ENCODE results near the gene SMG9. TPM values are rescaled to one million over a fixed set of nuclear protein-coding genes. Genes with fewer than 3 reads are reported as not detected.
"Not testable (repeated sequence)": the region's sequence is repeated elsewhere in the genome, so short reads cannot be mapped to it uniquely, and the experiment has no call there.

SMG9 gene
- total RNA-seq, 2 experiments from 2014 or later: 60.0 to 65.1 TPM

GRCh38 chr19:43779147-43779819 lies 24.5 kb upstream of the SMG9 start:
- POLR2A ChIA-PET: interaction anchor here (0.6 to 5.9 kb wide), 8 partner anchors 8 to 138 kb away, joined by 3 to 52 read pairs (median 3); partner anchors contain the start of gene SMG9
- peak overlapping the region; percentile 91 for H3K27ac Mint-ChIP-seq

DNA sequence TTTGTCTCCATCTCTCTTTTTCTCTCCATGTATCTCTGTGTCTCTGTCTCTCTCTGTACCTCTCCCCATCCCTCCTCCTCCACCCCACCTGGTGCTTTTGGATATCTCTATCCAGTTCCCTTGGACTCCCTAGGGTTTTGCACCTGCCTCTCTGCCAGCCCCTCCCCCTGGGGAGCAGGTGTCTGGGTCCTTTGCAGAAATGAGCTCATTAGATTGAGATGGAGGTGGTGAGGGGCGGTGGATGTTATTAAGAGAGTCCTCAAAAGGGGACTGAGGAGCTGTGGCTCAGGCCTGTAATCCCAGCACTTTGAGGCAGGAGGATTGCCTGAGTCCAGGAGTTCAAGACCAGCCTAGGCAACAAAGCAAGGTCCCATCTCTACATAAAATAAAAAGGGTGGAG lies 23.9 kb upstream of the SMG9 start:
- ChIA-PET CTCF (interaction anchor here (0.6 to 7.6 kb wide), 9 partner anchors 11 to 110 kb away, joined by 4 to 139 read pairs (median 8); partner anchors contain the start of gene SMG9), POLR2A (interaction anchor here (0.7 to 5.9 kb wide), 5 partner anchors 8 to 27 kb away, joined by 3 to 52 read pairs (median 3); partner anchors contain the start of gene SMG9)
- ATAC-seq: no peak
- peak overlapping the region; percentile 91 for H3K27ac Mint-ChIP-seq
- no peaks in the 10 kb centered on the region for H3K9me3 Mint-ChIP-seq (ENCODE audit: insufficient read depth)
- peaks cover 23% of the 10 kb centered on the region for H3K36me3 Mint-ChIP-seq (ENCODE audit: low read depth)
- no peak for DNase-seq
- peak overlapping the region; percentile 61 for H3K4me3 Mint-ChIP-seq
- no peaks in the 10 kb centered on the region for H3K27me3 Mint-ChIP-seq (ENCODE audit: low read depth)
- H3K4me1 Mint-ChIP-seq (ENCODE audit: low read depth): peaks cover 68% of the 10 kb centered on the region

More at GRCh38 chr19:43779147-43779819, 24.5 kb upstream of the SMG9 start:
- Mint-ChIP-seq H3K4me3 (peak overlapping the region; percentile 61), H3K27me3 (ENCODE audit: low read depth) (no peaks in the 10 kb centered on the region), H3K36me3 (ENCODE audit: low read depth) (peaks cover 23% of the 10 kb centered on the region), H3K9me3 (ENCODE audit: insufficient read depth) (no peaks in the 10 kb centered on the region), H3K4me1 (ENCODE audit: low read depth) (peaks cover 74% of the 10 kb centered on the region)
- CTCF ChIA-PET: interaction anchor here (0.6 to 7.6 kb wide), 10 partner anchors 12 to 224 kb away, joined by 4 to 139 read pairs (median 10); partner anchors contain the start of gene SMG9
- ATAC-seq (no peak), DNase-seq (no peak)

GRCh38 chr19:43777163-43777695 lies 22.5 kb upstream of the SMG9 start:
- POLR2A ChIA-PET: interaction anchor here (0.5 to 5.9 kb wide), 6 partner anchors 11 to 41 kb away, joined by 3 to 52 read pairs (median 4); partner anchors contain the start of gene SMG9
- no peaks in the 10 kb centered on the region for H3K9me3 Mint-ChIP-seq (ENCODE audit: insufficient read depth)
- ATAC-seq: peak; percentile 28
- peaks cover 29% of the 10 kb centered on the region for H3K36me3 Mint-ChIP-seq (ENCODE audit: low read depth)
- peak overlapping the region; percentile 61 for H3K4me3 Mint-ChIP-seq
- H3K4me1 Mint-ChIP-seq (ENCODE audit: low read depth): peaks cover 55% of the 10 kb centered on the region
- H3K27ac Mint-ChIP-seq: peak overlapping the region; percentile 91
- DNase-seq: peak; percentile 37
- no peaks in the 10 kb centered on the region for H3K27me3 Mint-ChIP-seq (ENCODE audit: low read depth)
- CTCF ChIA-PET: interaction anchor here (1.0 to 7.6 kb wide), 6 partner anchors 10 to 107 kb away, joined by 4 to 139 read pairs (median 6); partner anchors contain the start of gene PLAUR

GRCh38 chr19:43776286-43776685 lies 21.5 kb upstream of the SMG9 start:
- CTCF ChIA-PET: interaction anchor here (0.8 to 7.6 kb wide), 3 partner anchors 9 to 31 kb away, joined by 3 to 139 read pairs (median 3); no protein-coding TSS in a partner anchor
- POLR2A ChIA-PET: interaction anchor here (0.7 to 5.9 kb wide), 3 partner anchors 10 to 22 kb away, joined by 3 to 52 read pairs (median 12); partner anchors contain the start of gene SMG9
- no peak for ATAC-seq
- Mint-ChIP-seq H3K9me3 (ENCODE audit: insufficient read depth) (no peaks in the 10 kb centered on the region), H3K36me3 (ENCODE audit: low read depth) (peaks cover 29% of the 10 kb centered on the region), H3K4me1 (ENCODE audit: low read depth) (peaks cover 45% of the 10 kb centered on the region), H3K4me3 (no peak overlapping the region), H3K27ac (peak overlapping the region; percentile 51), H3K27me3 (ENCODE audit: low read depth) (no peaks in the 10 kb centered on the region)
- DNase-seq: no peak

GRCh38 chr19:43775299-43775890 lies 20.6 kb upstream of the SMG9 start:
- Mint-ChIP-seq H3K4me3 (no peak overlapping the region), H3K9me3 (ENCODE audit: insufficient read depth) (no peaks in the 10 kb centered on the region), H3K27me3 (ENCODE audit: low read depth) (no peaks in the 10 kb centered on the region), H3K36me3 (ENCODE audit: low read depth) (peaks cover 36% of the 10 kb centered on the region), H3K4me1 (ENCODE audit: low read depth) (peaks cover 41% of the 10 kb centered on the region), H3K27ac (peak overlapping the region; percentile 47)
- ATAC-seq (no peak), DNase-seq (no peak)
- ChIA-PET CTCF (interaction anchor here (0.8 to 7.6 kb wide), 4 partner anchors 8 to 30 kb away, joined by 3 to 139 read pairs (median 3); no protein-coding TSS in a partner anchor), POLR2A (no interaction called here)

- H3K4me3 Mint-ChIP-seq; H3K27ac Mint-ChIP-seq; H3K27me3 Mint-ChIP-seq (ENCODE audit: low read depth); DNase-seq; H3K9me3 Mint-ChIP-seq (ENCODE audit: insufficient read depth); POLR2A ChIA-PET; ATAC-seq: not testable (repeated sequence)
- Mint-ChIP-seq H3K4me1 (ENCODE audit: low read depth) (peaks cover 44% of the 10 kb centered on the region), H3K36me3 (ENCODE audit: low read depth) (peaks cover 40% of the 10 kb centered on the region)
- CTCF ChIA-PET: interaction anchor here (1.1 to 7.6 kb wide), 2 partner anchors 7 to 30 kb away, joined by 3 to 139 read pairs; no protein-coding TSS in a partner anchor
Observed at GRCh38 chr19:43774940-43775258, 20.1 kb upstream of the SMG9 start.

DNA sequence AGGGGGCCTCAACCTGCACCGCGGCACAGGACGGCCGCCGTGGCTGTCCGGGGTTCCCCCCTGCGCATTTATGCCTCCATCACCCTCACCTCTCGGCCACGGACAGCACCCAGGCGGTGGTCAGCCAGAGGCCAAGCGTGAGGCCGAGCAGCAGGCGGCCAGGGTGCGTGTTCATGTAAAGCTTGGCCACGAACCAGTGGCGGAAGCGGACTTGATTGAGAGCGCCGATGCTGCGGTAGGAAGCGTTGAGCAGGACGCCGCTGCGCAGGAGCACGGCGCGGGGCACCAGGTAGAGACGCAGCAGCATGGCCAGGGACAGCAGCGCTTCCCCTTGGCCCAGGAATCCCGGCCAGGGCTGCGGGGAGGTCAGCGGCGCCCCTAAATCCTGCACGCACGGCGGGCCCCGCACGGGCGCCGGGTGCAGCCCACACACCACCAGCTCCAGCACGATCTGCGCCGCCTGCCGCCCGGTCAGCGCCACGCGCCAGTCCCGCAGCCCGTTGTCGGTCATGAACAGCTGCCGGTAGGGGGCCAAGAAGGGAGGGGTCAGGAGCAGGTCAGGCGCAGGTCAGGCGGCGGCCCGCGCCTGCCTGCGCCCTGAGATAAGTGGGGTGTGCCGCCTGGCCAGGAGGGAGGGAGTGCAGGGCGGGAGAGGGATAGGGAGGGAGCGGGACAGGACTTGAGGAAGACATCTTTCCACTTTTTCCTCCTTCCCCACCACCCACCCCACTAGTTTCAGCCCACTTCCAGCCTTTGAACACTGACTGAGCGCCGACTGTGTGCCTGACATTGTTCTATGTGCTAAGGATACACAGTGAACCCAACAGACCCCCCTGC lies 19.6 kb upstream of the SMG9 start:
- Mint-ChIP-seq H3K4me3 (no peak overlapping the region), H3K4me1 (ENCODE audit: low read depth) (peaks cover 39% of the 10 kb centered on the region), H3K9me3 (ENCODE audit: insufficient read depth) (no peaks in the 10 kb centered on the region), H3K27ac (no peak overlapping the region), H3K36me3 (ENCODE audit: low read depth) (peaks cover 45% of the 10 kb centered on the region), H3K27me3 (ENCODE audit: low read depth) (no peaks in the 10 kb centered on the region)
- DNase-seq: no peak
- POLR2A ChIA-PET: no interaction called here
- CTCF ChIA-PET: interaction anchor here (1.1 to 7.6 kb wide), 2 partner anchors 7 to 29 kb away, joined by 3 to 139 read pairs; no protein-coding TSS in a partner anchor
- no peak for ATAC-seq

DNA sequence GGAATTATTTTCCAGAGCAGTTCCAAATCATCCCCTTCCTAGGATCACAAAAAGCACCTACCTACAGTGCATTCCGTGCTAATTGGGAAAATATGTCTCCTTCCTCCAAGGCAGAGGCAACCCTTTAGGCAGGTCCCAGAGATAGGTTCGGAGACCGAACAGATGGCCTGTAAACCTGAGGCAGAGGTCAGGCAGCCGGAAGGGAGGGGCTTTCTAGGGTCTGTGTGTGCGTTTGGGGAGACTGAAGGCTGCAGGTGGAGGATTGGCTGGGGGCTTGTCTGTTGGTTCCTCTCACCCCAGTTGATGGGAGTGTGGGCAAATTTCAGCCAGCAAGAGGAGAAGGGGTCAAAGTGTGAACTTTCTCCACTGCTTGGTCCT lies 19.0 kb upstream of the SMG9 start:
- H3K27me3 Mint-ChIP-seq (ENCODE audit: low read depth): no peaks in the 10 kb centered on the region
- no peaks in the 10 kb centered on the region for H3K9me3 Mint-ChIP-seq (ENCODE audit: insufficient read depth)
- CTCF ChIA-PET: no interaction called here
- no peak for DNase-seq
- POLR2A ChIA-PET: no interaction called here
- peaks cover 33% of the 10 kb centered on the region for H3K4me1 Mint-ChIP-seq (ENCODE audit: low read depth)
- H3K36me3 Mint-ChIP-seq (ENCODE audit: low read depth): peaks cover 49% of the 10 kb centered on the region
- no peak overlapping the region for H3K4me3 Mint-ChIP-seq
- ATAC-seq: no peak
- H3K27ac Mint-ChIP-seq: no peak overlapping the region

DNA sequence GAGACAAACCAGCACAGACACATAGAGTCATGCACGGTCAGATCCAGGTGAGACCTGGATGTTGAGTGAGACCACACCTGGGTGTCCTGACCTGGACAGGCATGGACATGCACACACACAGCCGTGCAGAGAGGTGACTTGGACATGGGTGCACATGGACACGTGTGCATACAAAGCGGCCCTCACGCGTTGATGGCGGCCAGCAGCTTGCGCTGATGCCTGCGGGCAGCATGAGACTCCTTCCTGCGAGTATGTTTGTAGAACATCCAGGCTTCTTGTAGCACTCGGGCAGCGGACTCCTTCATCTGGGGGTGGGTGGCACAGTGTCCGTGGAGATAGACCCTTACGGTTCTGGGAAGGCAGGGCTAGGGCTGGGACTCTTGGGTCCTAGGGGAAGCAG lies 14.5 kb upstream of the SMG9 start:
- peaks cover 64% of the 10 kb centered on the region for H3K36me3 Mint-ChIP-seq (ENCODE audit: low read depth)
- H3K4me3 Mint-ChIP-seq: no peak overlapping the region
- H3K4me1 Mint-ChIP-seq (ENCODE audit: low read depth): peaks cover 41% of the 10 kb centered on the region
- no peaks in the 10 kb centered on the region for H3K9me3 Mint-ChIP-seq (ENCODE audit: insufficient read depth)
- H3K27ac Mint-ChIP-seq: peak overlapping the region; percentile 30
- POLR2A ChIA-PET: no interaction called here
- no peak for ATAC-seq
- no peaks in the 10 kb centered on the region for H3K27me3 Mint-ChIP-seq (ENCODE audit: low read depth)
- DNase-seq: no peak
- CTCF ChIA-PET: interaction anchor here (2.2 to 6.9 kb wide), 4 partner anchors 9 to 24 kb away, joined by 6 to 139 read pairs (median 56); partner anchors contain the start of genes KCNN4 and SMG9

DNA sequence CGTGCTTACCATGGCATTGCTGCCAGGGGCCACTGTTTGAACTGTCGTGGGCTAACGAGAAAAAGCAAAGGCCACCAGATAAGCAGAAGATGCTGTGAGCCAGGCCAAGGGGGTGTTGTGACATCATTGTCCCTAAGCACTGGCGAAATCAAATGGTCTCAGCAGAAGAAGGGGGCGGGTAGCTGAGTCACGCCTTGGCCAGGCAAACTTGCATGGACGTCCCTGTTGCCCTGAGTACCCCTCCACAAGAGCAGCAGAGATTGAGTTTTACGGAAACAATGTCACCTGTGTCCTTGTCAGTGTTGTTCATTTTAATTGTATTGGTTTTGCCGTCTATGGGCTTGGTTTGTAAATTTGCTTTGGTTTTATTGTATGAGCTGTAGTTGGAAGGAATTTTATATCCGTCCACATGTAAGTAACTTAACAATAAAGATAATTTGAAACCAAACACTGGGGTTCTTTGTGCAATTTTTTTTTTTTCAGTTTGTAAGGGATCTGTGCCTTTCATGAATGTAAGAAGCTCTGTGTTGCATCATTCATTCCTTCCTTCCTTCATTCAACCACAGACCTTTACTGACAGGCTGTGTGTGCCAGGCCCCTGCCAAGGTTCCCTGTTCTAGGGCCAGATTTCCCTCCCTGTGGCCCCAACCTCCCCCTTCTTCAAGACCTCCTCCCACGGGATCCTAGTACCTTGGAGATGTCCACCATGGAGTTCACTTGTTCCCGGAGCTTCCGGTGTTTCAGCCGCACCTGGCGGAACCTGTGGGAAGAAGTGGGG lies 13.7 kb upstream of the SMG9 start:
- no peak for DNase-seq
- H3K9me3 Mint-ChIP-seq (ENCODE audit: insufficient read depth): no peaks in the 10 kb centered on the region
- CTCF ChIA-PET: interaction anchor here (1.2 to 6.9 kb wide), 4 partner anchors 9 to 41 kb away, joined by 3 to 139 read pairs (median 54); partner anchors contain the start of genes KCNN4 and SMG9
- H3K27ac Mint-ChIP-seq: no peak overlapping the region
- H3K27me3 Mint-ChIP-seq (ENCODE audit: low read depth): no peaks in the 10 kb centered on the region
- POLR2A ChIA-PET: interaction anchor here (0.7 kb wide), 1 partner anchor 12 kb away, joined by 3 read pairs; no protein-coding TSS in a partner anchor
- no peak overlapping the region for H3K4me3 Mint-ChIP-seq
- H3K4me1 Mint-ChIP-seq (ENCODE audit: low read depth): peaks cover 48% of the 10 kb centered on the region
- no peak for ATAC-seq
- peaks cover 65% of the 10 kb centered on the region for H3K36me3 Mint-ChIP-seq (ENCODE audit: low read depth)
